Epithelial cell of prostate (primary cell): ENCODE data around the gene SYCP3.
"Not testable (repeated sequence)": the region's sequence is repeated elsewhere in the genome, so short reads cannot be mapped to it uniquely, and the experiment has no call there.

Experiments
- DNase-seq: peaks from one replicate; pipeline ENCODE4 v3.0.0-alpha.2; 2011; ENCODE audit warnings: low read depth, low spot score
- H3K27ac ChIP-seq: fragments of 450-650 bp; 2 replicates; pipeline ENCODE4 v1.5.1; 2017; ENCODE audit warnings: mild to moderate bottlenecking

SYCP3 gene

GRCh38 chr12:101761781-101762180 is 22.5 kb upstream of the SYCP3 start:
- no peak overlapping the region for H3K27ac ChIP-seq
- DNase-seq = no peak

- H3K27ac ChIP-seq = no peak overlapping the region
- no peak for DNase-seq
These were observed 22.1 kb upstream of the SYCP3 start for GRCh38 chr12:101761350-101761749.

GRCh38 chr12:101759396-101760047 is 20.3 kb upstream of the SYCP3 start:
- DNase-seq = no peak
- H3K27ac ChIP-seq = no peak overlapping the region

GRCh38 chr12:101750152-101750551 is 10.9 kb upstream of the SYCP3 start:
- H3K27ac ChIP-seq = no peak overlapping the region
- DNase-seq = no peak

GRCh38 chr12:101749657-101750056 is 10.4 kb upstream of the SYCP3 start:
- H3K27ac ChIP-seq = no peak overlapping the region
- DNase-seq = no peak

- no peak for DNase-seq
These were observed 9.6 kb upstream of the SYCP3 start for GRCh38 chr12:101748907-101749306.

GRCh38 chr12:101747697-101748096 is 8.4 kb upstream of the SYCP3 start:
- H3K27ac ChIP-seq = no peak overlapping the region

More at GRCh38 chr12:101748907-101749306, 9.6 kb upstream of the SYCP3 start:
- no peak overlapping the region for H3K27ac ChIP-seq

GRCh38 chr12:101746661-101747060 is 7.4 kb upstream of the SYCP3 start:
- DNase-seq = no peak
- no peak overlapping the region for H3K27ac ChIP-seq

More at GRCh38 chr12:101747697-101748096, 8.4 kb upstream of the SYCP3 start:
- DNase-seq = no peak

- DNase-seq = no peak
- H3K27ac ChIP-seq = no peak overlapping the region
These were observed 6.9 kb upstream of the SYCP3 start for GRCh38 chr12:101746196-101746595.

GRCh38 chr12:101745481-101745880 is 6.2 kb upstream of the SYCP3 start:
- no peak overlapping the region for H3K27ac ChIP-seq
- no peak for DNase-seq

GRCh38 chr12:101743724-101744472 is 4.6 kb upstream of the SYCP3 start:
- DNase-seq = no peak
- no peak overlapping the region for H3K27ac ChIP-seq

- no peak overlapping the region for H3K27ac ChIP-seq
- no peak for DNase-seq
These were observed 4.0 kb upstream of the SYCP3 start for GRCh38 chr12:101743242-101743641.

GRCh38 chr12:101740980-101741379 is 1.7 kb upstream of the SYCP3 start:
- DNase-seq = no peak
- H3K27ac ChIP-seq = no peak overlapping the region

- no peak for DNase-seq
- no peak overlapping the region for H3K27ac ChIP-seq
These were observed 1.3 kb upstream of the SYCP3 start for GRCh38 chr12:101740566-101740965.

- H3K27ac ChIP-seq = no peak overlapping the region
- DNase-seq = no peak
These were observed 1.8 kb downstream of the SYCP3 start for GRCh38 chr12:101737476-101737875.

GRCh38 chr12:101734482-101734881 is 4.8 kb downstream of the SYCP3 start:
- H3K27ac ChIP-seq, DNase-seq: not testable (repeated sequence)

GRCh38 chr12:101733166-101733565 is 6.1 kb downstream of the SYCP3 start:
- no peak for DNase-seq
- H3K27ac ChIP-seq = no peak overlapping the region

- DNase-seq = no peak
These were observed 6.9 kb downstream of the SYCP3 start for GRCh38 chr12:101732318-101732717.

GRCh38 chr12:101729842-101730241 is 9.4 kb downstream of the SYCP3 start:
- no peak overlapping the region for H3K27ac ChIP-seq
- DNase-seq = no peak

More at GRCh38 chr12:101732318-101732717, 6.9 kb downstream of the SYCP3 start:
- no peak overlapping the region for H3K27ac ChIP-seq

GRCh38 chr12:101727098-101727497 is 12.2 kb downstream of the SYCP3 start:
- no peak overlapping the region for H3K27ac ChIP-seq
- no peak for DNase-seq

GRCh38 chr12:101722392-101722791 is 16.9 kb downstream of the SYCP3 start:
- H3K27ac ChIP-seq = no peak overlapping the region
- DNase-seq = no peak

GRCh38 chr12:101720118-101720517 is 19.1 kb downstream of the SYCP3 start:
- no peak for DNase-seq
- no peak overlapping the region for H3K27ac ChIP-seq
